K562 (cell line): ENCODE data around the gene NKIRAS1. TPM values are rescaled to one million over a fixed set of nuclear protein-coding genes. Genes with fewer than 3 reads are reported as not detected.
A peak's percentile ranks its signal among the peaks of the same experiment; 100 is the strongest.

Source experiments
- ATF2 ChIP-seq: sonication (generic); formaldehyde crosslinking; IDR thresholded peaks from 2 replicates; pipeline ENCODE4 v1.8.1; 2022; ENCODE audit warnings: missing genetic modification reagents
- CAMTA2 ChIP-seq: fragments of 250-450 bp; sonication (Bioruptor Pico); conservative IDR thresholded peaks from 2 replicates; pipeline ENCODE4 v1.5.1; 2022
- CHAMP1 ChIP-seq: fragments of 450-650 bp; IDR thresholded peaks from 2 replicates; pipeline ENCODE4 v1.6.1; 2016; ENCODE audit warnings: mild to moderate bottlenecking
- CLOCK ChIP-seq: fragments of 250-450 bp; sonication (Bioruptor Pico); IDR thresholded peaks from 2 replicates; pipeline ENCODE4 v1.4.0; 2020; ENCODE audit warnings: mild to moderate bottlenecking, moderate library complexity, borderline replicate concordance
- CXXC5 ChIP-seq: fragments of 250-450 bp; sonication (Bioruptor Pico); IDR thresholded peaks from 2 replicates; pipeline ENCODE4 v1.8.0; 2022; ENCODE audit warnings: inconsistent platforms, mild to moderate bottlenecking, moderate library complexity
- DMBX1 ChIP-seq: fragments of 250-450 bp; sonication (Bioruptor Pico); IDR thresholded peaks from 2 replicates; pipeline ENCODE4 v1.8.0; 2022; ENCODE audit warnings: inconsistent platforms, mild to moderate bottlenecking, moderate library complexity, borderline replicate concordance
- ELF1 ChIP-seq: fragments of 200-800 bp; sonication (Bioruptor generic); IDR thresholded peaks from 2 replicates; pipeline ENCODE4 v1.6.1; 2016; ENCODE audit warnings: missing genetic modification characterization, missing compliant biosample characterization
- ETS2 ChIP-seq: IDR thresholded peaks from 2 replicates; pipeline ENCODE4 v1.6.1; 2016; ENCODE audit warnings: borderline replicate concordance, missing genetic modification characterization, mild to moderate bottlenecking, moderate library complexity, missing compliant biosample characterization; ENCODE audit not compliant: poor library complexity, severe bottlenecking
- KLF1 ChIP-seq: fragments of 450-650 bp; IDR thresholded peaks from 2 replicates; pipeline ENCODE4 v1.6.1; 2016; ENCODE audit warnings: missing genetic modification characterization, missing compliant biosample characterization
- MEIS2 ChIP-seq: fragments of 450-650 bp; IDR thresholded peaks from 2 replicates; pipeline ENCODE4 v1.6.1; 2014; ENCODE audit warnings: mild to moderate bottlenecking; ENCODE audit not compliant: partially characterized antibody
- RCOR1 ChIP-seq, 2 experiments: IDR thresholded peaks; 2 replicates each; pipeline ENCODE4 v1.6.1; 2012; ENCODE audit warnings: low read depth in 2 of 2, low read length in 2 of 2, borderline replicate concordance in 1 of 2, improper control_type of control experiment in 1 of 2
- RHOXF2B ChIP-seq: fragments of 250-450 bp; sonication (Bioruptor Pico); conservative IDR thresholded peaks from 2 replicates; pipeline ENCODE4 v1.5.1; 2021
- SRF ChIP-seq, 2 experiments: fragments of 250-450, 450-650 bp in 1 of 2; sonication (Bioruptor Pico) in 1 of 2; sonication (generic) in 1 of 2; formaldehyde crosslinking; IDR thresholded peaks; 2 replicates each; pipeline versions ENCODE4 v1.5.0 to v1.5.1; 2020 to 2022; ENCODE audit warnings: mild to moderate bottlenecking in 1 of 2, missing genetic modification reagents in 1 of 2
- STAT5B ChIP-seq: fragments of 250-450 bp; sonication (Bioruptor Pico); IDR thresholded peaks from 2 replicates; pipeline ENCODE4 v1.8.0; 2021; ENCODE audit warnings: mild to moderate bottlenecking, inconsistent platforms
- SUPT5H ChIP-seq: fragments of 450-650 bp; IDR thresholded peaks from 2 replicates; pipeline ENCODE4 v1.6.1; 2016
- TBP ChIP-seq: optimal IDR thresholded peaks from 2 replicates; pipeline ENCODE3; 2011; ENCODE audit warnings: low read depth, low read length, improper control_type of control experiment
- XRCC3 ChIP-seq: fragments of 450-650 bp; IDR thresholded peaks from 2 replicates; pipeline ENCODE4 v1.6.1; 2017; ENCODE audit warnings: mild to moderate bottlenecking, moderate library complexity
- ZFPM2 ChIP-seq: fragments of 250-450 bp; sonication (Bioruptor Pico); IDR thresholded peaks from 2 replicates; pipeline ENCODE4 v1.5.1; 2022; ENCODE audit warnings: mild to moderate bottlenecking
- ZNF589 ChIP-seq: fragments of 200-800 bp; sonication (Bioruptor generic); IDR thresholded peaks from 2 replicates; pipeline ENCODE4 v1.6.1; 2016; ENCODE audit warnings: low read depth, missing genetic modification characterization, missing compliant biosample characterization
- ZNF668 ChIP-seq: fragments of 250-450 bp; sonication (Bioruptor Pico); IDR thresholded peaks from 2 replicates; pipeline ENCODE4 v1.8.0; 2022; ENCODE audit warnings: mild to moderate bottlenecking, inconsistent platforms
- polyA plus RNA-seq, 8 experiments: library from polyadenylated mRNA; depleted of rRNA in 4 of 8; stranded (reverse) in 5 of 8; unstranded in 3 of 8; fragments of >200 nt; fragmentation: Nextera tagmentation in 2 of 8; fragmentation: Illumina TruSeq in 1 of 8; extraction: Ambion mirVana in 2 of 8; extraction: Trizol in 1 of 8; gene quantifications; 2 replicates each; pipeline versions ENCODE4 v1.2.1 to v1.2.3, GENCODE V29; 2011 to 2014; ENCODE audit warnings: inconsistent platforms in 1 of 8, missing spikeins in 1 of 8
- total RNA-seq, 7 experiments: library from RNA; depleted of rRNA in 6 of 7; stranded (reverse); fragments of >200 nt in 6 of 7; fragmentation: Illumina TruSeq in 2 of 7; extraction: Trizol in 2 of 7; gene quantifications; 2 replicates each; pipeline versions ENCODE4 v1.2.1 to v1.2.3, GENCODE V29; 2011 to 2021; ENCODE audit warnings: low replicate concordance in 1 of 7
- TF ChIP-seq, protein P1 (sequence below): sonication (generic); formaldehyde crosslinking; IDR thresholded peaks from 2 replicates; pipeline ENCODE4 v1.8.0; 2022; ENCODE audit warnings: mild to moderate bottlenecking, low read depth, missing genetic modification reagents

NKIRAS1 gene
- total and polyA plus RNA-seq, 9 of the 15 experiments (the other 6 are each of a cell fraction or from before 2014, with no cell fraction given): 5.1 to 10.3 (median 6.3) TPM

DNA sequence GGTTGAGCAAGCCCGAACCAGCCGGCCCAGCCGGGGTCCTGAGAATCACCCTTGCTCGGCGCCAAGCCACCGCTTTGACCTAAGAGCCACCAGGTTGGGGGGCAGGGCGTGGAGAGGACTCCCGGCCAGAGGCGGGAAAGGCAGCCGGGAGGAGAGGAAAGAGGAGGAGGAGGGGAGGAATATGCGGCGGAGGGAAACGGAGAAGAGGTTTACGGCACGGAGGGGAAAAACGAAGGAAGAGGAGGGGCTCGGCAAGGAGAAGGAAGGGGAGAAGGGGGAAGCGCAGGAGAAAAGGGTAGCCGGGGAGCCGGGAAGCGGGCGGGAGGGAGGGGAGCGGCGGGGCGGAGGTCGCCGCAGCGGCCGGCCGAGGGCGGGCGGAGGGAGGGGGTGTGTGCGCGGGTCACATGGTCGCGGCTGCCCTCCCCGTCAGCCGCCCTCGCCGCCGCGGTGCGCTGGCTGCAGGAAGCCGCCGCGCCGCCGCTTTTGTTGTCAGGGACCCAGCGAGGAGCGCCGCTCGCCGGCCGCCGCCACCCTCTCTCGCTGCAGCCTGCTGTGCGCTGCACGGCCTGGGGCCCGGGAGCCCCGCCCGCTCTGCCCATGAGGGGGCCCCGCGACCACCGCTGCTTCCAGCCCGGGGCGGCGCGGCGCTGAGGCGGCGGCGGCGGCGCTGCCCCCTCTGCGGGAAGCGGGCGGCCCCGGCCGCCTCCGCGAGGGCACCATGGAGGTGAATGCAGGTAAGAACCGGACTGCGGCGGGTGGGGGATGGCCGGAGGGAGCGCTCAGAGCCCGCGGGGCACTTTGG lies 28.3 kb upstream of the NKIRAS1 start, which contains the start of gene NR1D2 (continued):
- TF ChIP-seq MEIS2 (no peak), ZFPM2 (CRISPR knock-in tag) (no peak), STAT5B (no peak), TBP (peak; percentile 39), CXXC5 (CRISPR knock-in tag) (no peak; the same call in none of the 2 replicates), ZNF589 (CRISPR knock-in tag) (no peak), KLF1 (tag) (no peak), SRF (CRISPR knock-in tag; IDR thresholded peaks at IDR 0.05) (no peak), CAMTA2 (CRISPR knock-in tag) (no peak), DMBX1 (CRISPR knock-in tag) (no peak), ETS2 (tag) (no peak), RHOXF2B (no peak), SUPT5H (peak; percentile 75), XRCC3 (no peak), ATF2 (no peak), RCOR1 (IDR thresholded peaks at IDR 0.05; ENCODE audit: borderline replicate concordance in 1 of 2, low read depth in 2 of 2, low read length in 2 of 2) (0 out of 4 replicates have a peak, but pooled peaks of 1 of the 2 experiments have one; percentile 29), ELF1 (tag) (peak; percentile 57; the same call in 1 of the 2 replicates), ZNF668 (CRISPR knock-in tag) (no peak), CHAMP1 (no peak), CLOCK (CRISPR knock-in tag) (peak; percentile 11; the same call in 1 of the 2 replicates)
- TF ChIP-seq, protein P1, sequence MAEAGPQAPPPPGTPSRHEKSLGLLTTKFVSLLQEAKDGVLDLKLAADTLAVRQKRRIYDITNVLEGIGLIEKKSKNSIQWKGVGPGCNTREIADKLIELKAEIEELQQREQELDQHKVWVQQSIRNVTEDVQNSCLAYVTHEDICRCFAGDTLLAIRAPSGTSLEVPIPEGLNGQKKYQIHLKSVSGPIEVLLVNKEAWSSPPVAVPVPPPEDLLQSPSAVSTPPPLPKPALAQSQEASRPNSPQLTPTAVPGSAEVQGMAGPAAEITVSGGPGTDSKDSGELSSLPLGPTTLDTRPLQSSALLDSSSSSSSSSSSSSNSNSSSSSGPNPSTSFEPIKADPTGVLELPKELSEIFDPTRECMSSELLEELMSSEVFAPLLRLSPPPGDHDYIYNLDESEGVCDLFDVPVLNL (CRISPR knock-in tag): no peak
